Right hindlimb (tissue), 1 donor: ENCODE data around the gene ADCY7.
"Not testable (repeated sequence)": the region's sequence is repeated elsewhere in the genome, so short reads cannot be mapped to it uniquely, and the experiment has no call there.

ENCODE experiments used
- DNase-seq: peaks from one replicate; pipeline ENCODE4 v3.0.0-alpha.2; 2018

Gene ADCY7

DNA sequence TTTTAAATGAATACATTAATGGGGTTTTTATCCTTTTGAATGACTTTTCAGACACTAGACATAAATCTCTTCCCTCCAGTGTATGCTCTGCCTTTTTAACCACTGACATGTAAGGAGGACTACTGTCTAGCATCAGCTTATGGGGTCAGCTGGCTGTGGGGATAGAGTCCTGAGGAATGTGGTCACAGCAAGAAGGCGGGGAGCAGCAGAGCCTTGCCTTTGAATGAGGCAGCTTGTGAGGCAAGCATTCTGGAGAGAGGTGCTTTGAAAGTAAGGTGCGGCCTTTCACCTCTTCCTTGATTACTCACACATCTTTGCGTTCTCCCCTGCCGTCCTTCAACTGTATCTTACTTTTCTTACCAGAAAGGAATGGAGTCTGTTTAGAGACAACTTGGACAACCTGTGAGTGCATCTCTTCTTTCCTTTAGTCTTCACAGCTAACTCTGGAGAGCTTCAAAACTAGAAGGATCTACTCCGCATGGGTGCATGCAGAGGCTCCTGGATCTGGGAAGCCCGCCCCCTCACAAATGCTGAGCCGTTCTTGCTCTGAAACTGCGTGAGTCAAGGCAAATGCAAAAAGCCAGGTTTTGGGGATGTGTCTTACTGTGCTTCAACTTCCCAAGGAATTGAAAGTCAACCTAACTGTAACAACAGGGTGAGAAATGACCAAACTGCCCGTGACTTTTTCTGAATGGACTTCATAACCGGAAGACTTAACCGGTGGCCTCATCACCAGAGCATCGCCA, 49.9 kb downstream of the ADCY7 start:
- DNase-seq = no peak

DNA sequence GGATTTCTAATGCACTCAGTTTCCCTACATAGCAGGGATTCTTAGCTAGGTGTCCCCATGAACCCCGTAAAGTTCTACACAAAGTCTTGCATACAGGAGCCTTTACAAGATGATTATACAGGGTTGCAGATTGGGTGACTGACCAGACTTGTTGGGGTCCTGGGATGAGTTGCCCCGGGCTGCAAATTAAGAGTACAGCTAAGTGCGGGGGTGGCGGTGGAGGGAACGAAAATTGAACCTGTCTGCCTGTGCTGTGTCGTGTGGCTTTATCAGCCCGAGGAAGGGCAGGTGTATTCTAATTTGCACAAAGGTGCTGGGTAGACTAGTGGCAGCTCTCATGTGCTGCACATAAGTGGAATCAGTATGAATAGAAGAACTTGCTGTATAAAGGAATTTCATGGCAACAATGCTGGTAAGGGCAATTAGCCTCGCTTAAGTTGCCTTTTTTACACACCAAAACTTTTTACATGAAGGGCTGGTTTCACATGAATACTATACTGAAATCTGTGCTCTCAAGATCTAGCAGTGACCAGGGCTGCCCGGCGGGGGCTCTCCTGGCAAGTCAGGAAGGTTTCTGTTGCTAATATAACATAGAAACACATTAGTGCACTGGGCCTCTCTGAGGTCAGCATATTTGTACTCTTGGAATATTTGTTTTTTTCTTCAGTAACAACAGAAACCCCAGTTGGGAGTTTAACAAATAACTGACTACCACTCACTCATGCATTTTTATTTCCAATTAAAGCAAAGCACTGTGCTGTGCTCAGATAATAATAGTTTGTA, 50.7 kb downstream of the ADCY7 start:
- no peak for DNase-seq

DNA sequence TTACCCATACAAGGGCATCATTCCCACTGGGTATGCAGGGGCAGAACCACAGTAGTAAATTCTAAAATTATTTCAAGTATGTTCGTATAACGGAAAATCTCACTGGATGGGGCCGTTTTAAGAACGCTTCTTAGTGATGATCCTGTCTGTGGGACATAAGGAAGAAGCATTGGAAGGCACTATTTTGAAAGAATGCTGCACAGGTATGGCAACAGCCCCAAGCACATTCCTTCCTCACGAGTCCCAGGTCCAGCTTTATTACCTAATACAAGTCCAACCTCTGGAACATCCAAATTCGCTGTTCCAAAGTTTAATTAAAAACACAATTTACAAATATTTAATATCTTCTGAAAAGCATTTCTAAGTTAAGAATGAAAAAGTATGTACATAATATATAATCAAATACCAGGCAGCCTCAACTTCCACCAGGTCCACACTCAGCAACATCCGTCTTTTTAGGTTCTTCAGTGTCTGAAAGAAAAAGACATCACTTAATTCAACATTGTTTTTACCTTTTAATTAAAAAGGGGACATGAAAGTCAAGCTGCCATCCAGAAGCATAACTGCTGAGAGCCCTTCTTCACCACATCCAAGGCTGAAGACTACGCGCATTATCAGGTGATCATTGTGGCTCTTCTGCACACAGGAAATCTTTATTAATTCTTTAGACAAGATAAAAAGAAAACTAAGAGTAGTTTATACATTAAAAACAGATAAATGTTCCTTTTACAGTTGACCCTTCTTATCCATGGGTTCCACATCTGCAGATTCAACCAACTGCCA, 52.6 kb downstream of the ADCY7 start:
- no peak for DNase-seq

DNA sequence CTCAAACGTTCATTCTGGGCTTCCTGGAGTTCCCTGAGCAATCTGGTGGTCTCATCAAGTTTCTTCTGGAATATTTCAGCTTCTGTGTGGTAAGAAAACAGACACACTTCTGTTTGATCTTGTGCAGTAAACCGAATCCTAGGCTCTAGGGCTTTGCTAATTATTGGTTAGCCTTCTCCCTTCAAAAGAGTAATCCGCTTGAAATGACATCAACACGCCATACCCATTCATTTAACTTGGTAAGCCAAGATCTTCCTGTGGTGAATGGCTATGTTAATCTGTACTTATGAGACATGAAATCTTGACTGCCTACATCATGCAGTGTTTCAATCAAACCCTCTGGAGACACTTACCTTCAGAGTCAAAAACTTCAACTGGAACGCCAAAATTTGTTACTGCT, 54.0 kb downstream of the ADCY7 start:
- no peak for DNase-seq

DNA sequence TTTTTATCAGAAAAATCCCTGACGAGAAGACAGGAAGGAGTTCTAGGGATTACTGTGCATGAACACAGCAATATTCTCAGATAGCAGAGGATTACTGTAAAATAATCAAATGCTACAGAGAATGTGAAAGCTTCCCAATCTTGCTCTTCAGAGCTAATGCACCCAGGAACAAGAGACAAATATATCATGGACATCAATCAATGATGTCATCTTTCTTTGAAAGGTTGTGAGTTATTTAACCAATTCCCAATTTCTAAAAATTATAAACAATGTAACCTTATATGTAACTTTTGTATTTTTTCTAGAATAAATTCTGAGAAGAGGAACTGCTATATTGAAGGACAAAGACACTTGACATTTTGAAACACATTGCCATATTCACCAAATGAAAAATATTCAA, 56.0 kb downstream of the ADCY7 start:
- no peak for DNase-seq

DNA sequence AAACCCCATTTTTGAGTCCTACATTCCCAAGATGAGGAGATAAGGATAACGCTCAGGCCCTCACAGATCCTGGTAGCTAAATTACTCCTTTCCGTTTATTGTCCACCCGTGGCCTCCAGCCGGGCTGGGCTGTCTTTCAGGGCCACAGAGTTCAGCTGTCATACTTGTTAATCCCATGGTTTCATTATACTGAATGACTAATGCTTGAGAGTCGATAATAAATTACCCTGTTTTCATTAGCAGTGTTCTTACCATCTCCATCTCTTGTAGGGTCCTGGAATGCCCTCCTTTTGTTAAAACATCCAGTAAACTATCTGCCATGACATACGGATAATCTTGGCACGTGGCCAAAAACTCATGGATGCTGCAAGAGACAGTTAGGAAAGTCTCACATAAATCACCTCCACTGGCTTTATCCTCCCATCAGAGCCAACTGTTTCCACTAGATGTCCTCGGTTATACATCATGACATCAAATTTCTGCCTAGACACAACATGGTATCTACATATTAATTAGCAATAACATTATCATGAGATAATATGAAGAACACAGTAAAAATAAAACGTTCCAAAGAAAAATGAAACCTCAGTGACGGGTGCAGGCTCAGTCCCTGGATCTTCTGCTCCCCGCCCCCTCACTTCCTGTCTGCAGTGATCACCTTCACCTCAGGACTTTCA, 57.1 kb downstream of the ADCY7 start:
- DNase-seq = no peak

DNA sequence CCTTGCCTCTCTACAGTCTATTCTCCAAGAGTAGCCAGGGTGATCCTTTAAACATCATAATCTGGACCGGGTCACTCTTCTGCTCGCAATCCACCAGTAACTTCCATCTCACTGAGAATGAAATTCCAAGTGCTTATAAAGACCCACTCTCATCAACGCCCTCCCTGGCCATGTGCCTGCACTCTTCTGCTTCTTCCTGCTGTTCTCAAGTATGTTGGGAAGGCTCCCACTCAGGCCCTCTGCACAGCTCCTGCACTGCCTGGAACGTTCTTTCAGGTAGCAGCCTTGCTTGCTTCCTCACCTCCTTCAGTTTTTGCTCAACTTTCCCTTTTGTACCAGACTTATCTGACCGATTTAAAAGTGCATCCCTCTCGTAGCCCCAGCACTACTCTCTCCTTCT, 58.0 kb downstream of the ADCY7 start:
- no peak for DNase-seq

DNA sequence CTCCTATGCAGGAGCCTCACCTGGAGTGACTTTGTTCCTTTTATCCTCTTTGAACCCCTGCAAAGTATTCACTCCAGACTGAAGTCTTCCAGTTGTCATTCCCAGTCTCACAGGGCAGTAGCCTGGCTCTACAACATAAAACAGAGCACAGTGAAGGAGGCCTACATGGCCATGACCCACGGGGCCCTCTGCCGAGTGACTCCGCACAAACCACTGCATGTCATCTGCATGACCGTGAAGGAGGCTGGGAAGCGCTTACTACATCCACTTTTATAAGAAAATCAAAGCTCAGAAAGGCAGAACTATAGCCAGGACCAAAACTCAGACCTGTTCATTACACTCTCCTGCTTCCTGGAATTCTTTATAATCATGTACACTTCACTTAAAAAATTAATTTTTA, 59.9 kb downstream of the ADCY7 start:
- DNase-seq = no peak

DNA sequence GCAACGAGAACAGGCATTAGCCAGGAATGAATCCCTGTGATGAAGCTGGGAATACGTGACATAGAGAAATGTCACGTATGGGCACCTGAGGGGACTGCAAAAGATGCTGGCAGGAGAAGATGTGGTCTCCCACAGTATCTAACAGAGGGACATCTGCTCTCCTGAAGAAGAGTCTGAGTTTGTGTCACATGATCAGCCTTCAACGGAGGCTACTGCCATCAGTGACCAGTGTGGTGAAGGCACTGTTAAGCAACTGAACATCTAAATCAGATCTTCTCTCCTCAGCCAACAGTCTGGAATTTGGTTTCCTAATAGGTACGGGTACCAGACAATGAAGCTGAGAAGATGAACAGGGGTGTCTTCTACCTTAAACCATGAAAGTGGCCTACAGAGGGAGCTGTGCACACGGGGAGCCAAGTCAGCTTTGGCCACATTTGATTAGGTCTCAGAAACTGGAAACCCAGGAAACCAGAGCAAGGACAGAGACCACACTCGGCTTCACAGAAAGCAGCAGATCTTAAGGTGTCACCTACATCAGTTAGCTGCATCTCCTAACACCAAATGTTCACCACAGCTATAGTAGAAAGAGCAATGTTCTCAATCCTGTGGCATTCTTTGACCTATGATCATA, 60.6 kb downstream of the ADCY7 start:
- no peak for DNase-seq

DNA sequence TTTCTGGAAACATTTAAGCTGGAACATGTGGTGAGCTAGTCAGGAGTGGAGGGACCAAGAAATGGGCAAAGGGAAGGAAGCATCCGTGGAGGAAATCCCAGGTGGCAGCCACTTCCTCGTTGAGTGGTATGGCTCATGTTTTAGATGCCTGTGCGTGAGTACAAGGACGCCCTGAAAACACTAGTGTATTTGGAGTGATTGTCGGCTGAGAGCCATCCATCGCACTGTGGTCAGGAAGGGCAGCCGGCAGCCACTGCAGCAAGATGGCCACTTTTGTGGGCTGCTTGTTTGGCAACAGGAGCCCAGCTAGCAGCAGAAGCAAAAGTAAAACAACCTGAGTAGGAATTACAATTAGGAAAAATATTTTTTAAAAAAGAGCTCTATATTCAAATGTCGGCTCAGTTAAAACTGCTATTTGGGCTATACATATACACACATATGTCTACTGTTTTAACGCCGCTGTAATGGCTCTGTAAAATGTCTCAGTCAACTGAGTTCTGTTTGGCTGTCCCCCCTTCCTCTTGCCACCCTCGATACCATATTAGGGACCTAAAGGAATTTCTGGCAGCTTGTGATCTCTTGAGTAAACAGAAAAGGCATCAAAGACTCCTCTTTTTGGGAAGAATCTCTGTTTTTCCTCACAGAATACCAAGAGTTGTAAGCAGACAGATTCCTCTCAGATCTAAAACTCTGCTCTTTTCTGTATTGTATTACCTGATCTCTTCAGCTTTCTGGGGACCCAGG, 63.3 kb downstream of the ADCY7 start:
- DNase-seq = no peak

DNA sequence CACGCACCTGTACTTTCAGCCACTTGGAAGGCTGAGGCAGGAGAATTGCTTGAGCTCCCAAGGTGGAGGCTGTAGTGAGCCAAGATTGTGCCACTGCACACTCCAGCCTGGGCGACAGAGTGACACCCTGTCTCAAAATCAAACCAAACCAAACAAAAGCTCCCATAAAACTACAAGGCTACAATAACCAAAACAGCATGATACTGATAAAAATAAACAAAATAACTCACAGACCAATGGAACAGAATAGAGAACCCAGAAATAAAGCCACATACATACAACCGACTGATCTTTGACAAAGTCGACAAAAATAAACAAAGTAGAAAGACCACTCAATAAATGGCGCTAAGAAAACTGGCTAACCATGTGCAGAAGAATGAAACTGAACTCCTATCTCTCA, 65.2 kb downstream of the ADCY7 start:
- no peak for DNase-seq

DNA sequence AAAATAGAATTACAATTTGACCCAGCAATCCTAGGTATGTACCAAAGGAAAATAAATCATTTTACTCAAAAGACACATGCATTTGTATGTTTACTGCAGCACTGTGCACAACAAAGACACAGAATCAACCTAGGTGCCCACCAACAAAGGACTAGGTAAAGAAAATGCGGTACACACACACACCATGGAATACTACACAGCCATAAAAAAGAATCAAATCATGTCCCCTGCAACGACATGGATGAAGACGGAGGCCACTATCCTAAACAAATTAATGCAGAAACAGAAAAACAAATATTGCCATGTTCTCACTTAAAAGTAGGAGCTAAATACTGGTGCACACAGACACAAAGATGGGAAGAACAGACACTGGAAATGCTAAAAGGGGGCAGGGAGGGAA, 66.2 kb downstream of the ADCY7 start:
- DNase-seq = no peak

DNA sequence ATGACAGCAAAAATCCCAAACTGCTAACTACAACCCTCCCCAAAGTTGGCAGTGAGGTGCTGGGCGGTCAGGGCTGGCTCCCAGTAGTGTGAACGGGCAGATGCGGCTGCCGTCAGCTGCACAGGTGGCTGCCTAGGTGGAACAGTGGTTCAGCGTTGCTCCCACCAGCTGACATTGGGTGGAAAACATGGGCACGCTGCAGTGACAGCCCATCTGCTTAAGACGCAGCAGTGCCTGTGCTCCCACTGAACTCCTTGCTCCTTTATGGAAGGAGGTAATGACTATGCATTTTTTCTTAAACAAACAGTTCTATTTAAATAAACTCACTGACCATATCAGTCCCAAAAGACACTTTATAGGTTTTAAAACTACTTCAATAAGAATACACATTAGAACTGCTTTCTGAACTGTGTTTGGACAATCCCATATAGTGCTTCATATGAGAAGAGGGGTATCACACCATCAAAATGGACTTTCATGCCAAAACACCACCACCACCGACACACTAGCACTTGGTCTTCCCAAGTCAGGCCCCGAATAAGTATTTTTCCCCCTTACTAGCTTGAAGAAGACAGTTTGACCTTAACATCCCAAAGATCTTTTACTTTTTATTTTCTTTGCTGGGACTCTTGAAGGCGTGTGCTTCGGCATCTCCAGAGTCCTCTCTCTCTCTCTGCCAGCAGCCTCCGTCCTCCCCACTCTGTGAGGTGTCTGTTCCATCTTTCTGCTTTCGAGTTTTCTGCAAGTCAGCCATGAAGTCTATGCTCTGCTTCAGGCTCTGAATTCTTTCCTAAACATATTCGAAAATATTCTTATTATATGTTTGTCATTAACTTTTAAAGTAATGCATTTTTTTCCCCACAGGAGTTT, 68.0 kb downstream of the ADCY7 start:
- DNase-seq = no peak

DNA sequence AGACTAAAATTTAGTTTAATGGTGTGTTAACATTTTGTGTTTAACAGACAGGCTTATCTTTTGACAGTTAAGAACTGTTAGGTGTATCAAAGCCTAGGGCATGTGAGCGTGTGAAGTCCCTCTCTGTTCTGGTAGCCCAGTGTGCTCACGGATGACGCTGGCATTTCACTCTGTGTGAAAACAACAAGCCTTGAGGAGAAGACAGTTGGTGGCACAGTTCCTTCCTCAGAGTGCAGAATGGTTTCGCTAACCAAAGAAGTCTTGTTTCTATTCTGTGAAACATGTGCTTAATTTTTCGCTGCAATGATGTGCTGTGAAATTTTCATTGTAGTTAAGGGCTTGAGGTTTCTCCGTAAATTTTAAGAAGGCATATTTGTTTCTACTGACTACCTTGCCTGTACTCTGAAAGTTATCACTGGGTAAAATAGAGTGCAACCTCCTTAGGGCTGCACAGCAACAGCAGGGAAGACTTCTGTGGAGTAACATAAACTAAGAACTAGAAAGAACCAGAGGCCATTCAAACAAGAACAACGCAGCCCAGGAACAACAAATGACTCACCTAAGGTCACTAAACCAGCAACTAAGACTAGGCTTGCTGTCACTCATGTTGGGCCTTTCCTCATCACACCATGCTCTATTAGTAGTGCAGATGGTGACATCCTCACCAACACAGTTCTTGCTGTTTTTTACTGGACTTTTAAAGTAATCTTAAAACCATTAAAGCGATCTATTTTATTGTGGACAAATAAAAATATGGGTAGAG, 69.0 kb downstream of the ADCY7 start:
- DNase-seq = no peak

DNA sequence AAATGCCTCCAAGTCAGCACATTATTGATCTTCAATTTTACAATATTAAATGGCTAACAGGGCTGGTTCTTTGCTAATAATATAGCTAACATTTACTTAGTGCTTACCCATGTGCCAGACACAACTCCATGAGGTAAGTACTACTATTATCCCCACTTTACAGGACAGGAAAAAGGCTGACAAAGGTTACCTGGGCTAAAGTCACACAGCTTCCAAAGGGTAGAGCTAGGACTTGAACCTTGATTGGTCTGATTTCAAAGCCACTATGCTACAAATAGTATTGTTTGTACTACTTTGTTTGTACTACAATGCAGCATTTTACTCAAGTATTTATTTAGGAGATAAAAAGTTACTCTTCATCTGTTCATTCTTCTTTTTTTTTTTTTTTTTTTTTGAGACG, 70.5 kb downstream of the ADCY7 start:
- no peak for DNase-seq

DNA sequence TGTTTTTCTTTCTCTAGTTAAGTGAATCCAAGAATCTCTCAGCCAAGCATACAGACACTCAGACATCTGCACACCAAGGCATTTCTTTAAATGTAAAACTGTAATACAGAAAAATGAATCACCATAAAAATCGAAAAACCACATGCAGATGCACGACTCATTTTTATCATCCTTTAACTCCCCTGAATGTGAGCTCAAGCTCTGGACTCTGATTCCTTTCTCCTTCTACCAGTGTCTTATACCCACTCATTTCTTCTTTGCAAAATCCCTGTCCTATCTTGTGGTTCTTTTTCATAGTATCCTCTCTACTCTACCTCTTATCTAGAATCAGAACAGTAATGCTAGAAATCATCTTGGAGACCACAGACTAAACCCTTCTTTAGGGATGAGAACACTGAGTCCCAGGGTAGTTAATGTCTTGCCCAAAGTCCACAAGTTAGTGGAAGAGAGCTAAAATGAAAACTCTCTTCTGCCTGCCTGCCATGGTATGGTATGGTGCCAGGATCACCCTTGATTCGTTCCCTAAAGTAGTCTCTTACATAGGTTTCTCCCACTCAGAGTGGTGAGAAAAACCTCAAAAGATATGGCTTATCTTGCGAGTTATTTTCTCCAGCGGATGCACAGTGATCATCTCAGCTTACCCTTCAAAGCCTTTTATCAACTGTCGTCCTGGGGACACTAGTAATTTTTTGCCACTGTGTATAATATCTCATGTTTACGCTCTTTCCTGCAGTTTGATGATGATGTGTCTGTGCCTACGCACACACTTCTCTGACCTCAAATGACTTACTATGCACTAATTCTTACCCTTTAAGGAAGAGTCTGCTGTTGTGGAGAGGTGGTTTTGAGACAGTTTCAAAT, 72.2 kb downstream of the ADCY7 start:
- no peak for DNase-seq

DNA sequence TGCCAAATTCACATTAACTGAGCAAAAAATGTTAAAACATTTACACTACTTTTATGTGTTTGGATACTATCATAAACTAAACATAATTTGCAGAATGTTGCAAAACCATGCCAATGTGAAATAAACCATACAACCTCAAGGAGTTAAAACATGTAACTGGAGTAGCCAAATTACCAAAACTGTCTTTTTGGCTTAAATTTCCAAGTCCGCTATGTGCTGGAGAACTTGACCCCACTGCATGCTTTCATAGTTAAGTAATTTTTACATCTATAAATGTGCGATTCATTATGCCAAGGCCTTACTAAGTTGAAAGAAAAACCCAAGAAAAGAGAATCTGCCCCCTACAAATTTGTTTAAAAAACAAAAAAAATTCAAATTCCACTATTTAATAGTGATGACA, 74.2 kb downstream of the ADCY7 start:
- no peak for DNase-seq

DNA sequence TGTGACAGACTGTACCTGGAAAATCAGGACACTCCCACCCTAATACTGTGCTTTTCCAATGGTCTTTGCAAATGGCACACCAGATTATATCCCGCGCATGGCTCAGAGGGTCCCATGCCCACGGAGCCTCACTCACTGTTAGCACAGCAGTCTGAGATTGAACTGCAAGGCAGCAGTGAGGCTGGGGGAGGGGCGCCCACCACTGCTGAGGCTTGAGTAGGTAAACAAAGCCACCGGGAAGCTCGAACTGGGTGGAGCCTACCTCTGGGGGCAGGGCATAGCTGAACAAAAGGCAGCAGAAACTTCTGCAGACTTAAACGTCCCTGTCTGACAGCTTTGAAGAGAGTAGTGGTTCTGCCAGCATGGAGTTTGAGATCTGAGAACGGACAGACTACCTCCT, 77.2 kb downstream of the ADCY7 start:
- DNase-seq = not testable (repeated sequence)

DNA sequence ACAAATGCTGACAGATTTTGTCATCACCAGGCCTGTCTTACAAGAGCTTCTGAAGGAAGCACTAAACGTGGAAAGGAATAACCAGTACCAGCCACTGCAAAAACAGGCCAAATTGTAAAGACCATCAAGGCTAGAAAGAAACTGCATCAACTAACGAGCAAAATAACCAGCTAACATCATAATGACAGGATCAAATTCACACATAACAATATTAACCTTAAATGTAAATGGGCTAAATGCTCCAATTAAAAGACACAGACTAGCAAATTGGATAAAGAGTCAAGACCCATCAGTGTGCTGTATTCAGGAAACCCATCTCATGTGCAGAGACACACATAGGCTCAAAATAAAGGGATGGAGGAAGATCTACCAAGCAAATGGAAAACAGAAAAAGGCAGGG, 78.9 kb downstream of the ADCY7 start:
- not testable (repeated sequence) for DNase-seq
